ENCODE measurements around the gene TMEM245.

GRCh38 chr9:109085510-109085909 lies 34.2 kb downstream of the TMEM245 start:
- no peak for TF ChIP-seq JUN (IDR thresholded peaks at IDR 0.05; ENCODE audit: borderline replicate concordance, insufficient read depth, insufficient read length, low read depth)
- no peak for TF ChIP-seq POLR2A (IDR thresholded peaks at IDR 0.05; ENCODE audit: low read depth, low read length)
- no peak for TF ChIP-seq CTCF (IDR thresholded peaks at IDR 0.05; ENCODE audit: extremely low read depth in 1 of 2, insufficient read depth in 1 of 2, low read depth in 1 of 2, low read length in 2 of 2)
